ENCODE results near the gene SYNC. TPM values are rescaled to one million over a fixed set of nuclear protein-coding genes. Genes with fewer than 3 reads are reported as not detected.
A peak's percentile ranks its signal among the peaks of the same experiment; 100 is the strongest.
"Not testable (repeated sequence)": the region's sequence is repeated elsewhere in the genome, so short reads cannot be mapped to it uniquely, and the experiment has no call there.

The SYNC gene
- total RNA-seq, 6 donors from 2014 or later = 12.0 to 33.5 (median 25.8) TPM

DNA sequence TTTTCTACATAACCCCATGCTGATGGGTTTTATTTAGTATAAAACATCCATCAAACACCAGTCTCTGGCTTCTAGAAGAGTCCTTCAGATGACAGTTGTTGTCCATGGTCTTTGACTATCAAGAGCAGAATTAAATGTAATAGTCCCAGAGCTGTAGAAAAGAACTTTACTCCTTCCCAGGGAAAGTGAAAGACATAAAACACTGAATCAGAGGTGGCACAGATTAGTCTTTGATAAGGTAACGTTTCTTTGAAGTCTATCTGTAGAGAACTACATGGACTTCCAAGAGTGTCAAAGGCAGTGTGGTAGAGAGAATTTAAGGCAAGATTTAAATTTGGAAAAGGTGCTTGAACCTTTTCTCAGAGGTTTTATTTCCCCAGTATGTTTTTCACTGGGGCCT is 21.9 kb downstream of the SYNC start:
- H3K27ac ChIP-seq = peak overlapping the region in 2 of 4 donors; percentile 46 to 59
- peaks cover 8 to 86% (median 44%) of the 10 kb centered on the region in 4 donors for H3K36me3 ChIP-seq
- ATAC-seq (ENCODE audit: low FRiP score in 2 of 2) (no peak), DNase-seq (no peak)
- peaks cover 8 to 37% (median 23%) of the 10 kb centered on the region in 4 donors for H3K4me1 ChIP-seq
- H3K4me3 ChIP-seq = no peak overlapping the region
- H3K27me3 ChIP-seq = no peaks in the 10 kb centered on the region
- H3K9me3 ChIP-seq = no peaks in the 10 kb centered on the region
- no peak for TF ChIP-seq POLR2A (IDR thresholded peaks at IDR 0.05)
- no peak for TF ChIP-seq EP300 (IDR thresholded peaks at IDR 0.05)
- no peak for TF ChIP-seq POLR2AphosphoS5 (IDR thresholded peaks at IDR 0.05)
- no peak for TF ChIP-seq CTCF (IDR thresholded peaks at IDR 0.05)
- 87 to 96% methylated on average over 1 of the region's 1 CpG for WGBS, 2 donors

- H3K4me1 ChIP-seq = peaks cover 8 to 35% (median 22%) of the 10 kb centered on the region in 4 donors
- not testable (repeated sequence) for DNase-seq
- peaks cover 15 to 86% (median 47%) of the 10 kb centered on the region in 4 donors for H3K36me3 ChIP-seq
Observed at GRCh38 chr1:32679993-32680392, 22.6 kb downstream of the SYNC start.

DNA sequence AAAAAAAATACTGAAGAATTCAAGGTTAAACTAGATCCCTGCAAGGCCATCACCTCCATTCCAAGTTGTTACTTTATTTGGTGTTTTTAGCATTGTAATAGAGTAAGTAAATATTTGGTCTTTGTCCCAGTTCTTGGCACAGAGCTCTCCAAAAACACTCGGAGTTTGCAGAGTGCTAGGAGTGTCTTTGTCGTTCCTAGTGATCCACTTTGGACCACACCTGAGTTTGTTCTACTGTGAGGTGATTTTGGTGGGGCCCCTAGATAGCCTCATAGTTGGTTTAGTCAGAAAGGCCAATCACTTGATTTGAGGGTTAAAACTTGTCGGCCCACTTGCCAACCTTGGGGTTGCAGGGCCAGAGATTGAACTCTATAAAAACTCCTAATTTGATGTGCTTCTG is 25.6 kb downstream of the SYNC start:
- WGBS, 2 donors = 28 to 46% methylated on average over 3 of the region's 3 CpGs
- H3K4me1 ChIP-seq = peaks cover 0 to 17% (median 7%) of the 10 kb centered on the region in 4 donors
- no peak for TF ChIP-seq POLR2A (IDR thresholded peaks at IDR 0.05)
- TF ChIP-seq POLR2AphosphoS5 (IDR thresholded peaks at IDR 0.05) = no peak
- TF ChIP-seq CTCF (IDR thresholded peaks at IDR 0.05) = no peak
- no peak for TF ChIP-seq EP300 (IDR thresholded peaks at IDR 0.05)
- ATAC-seq (ENCODE audit: low FRiP score in 2 of 2) = peak; percentile 41 to 81
- H3K9me3 ChIP-seq = no peaks in the 10 kb centered on the region
- H3K4me3 ChIP-seq = no peak overlapping the region
- peaks cover 35 to 98% (median 62%) of the 10 kb centered on the region in 4 donors for H3K36me3 ChIP-seq
- peak overlapping the region in 2 of 4 donors; percentile 41 to 61 for H3K27ac ChIP-seq
- peak in 1 of 2 donors; percentile 44 for DNase-seq
- H3K27me3 ChIP-seq = no peaks in the 10 kb centered on the region

More at GRCh38 chr1:32679993-32680392, 22.6 kb downstream of the SYNC start:
- not testable (repeated sequence) for H3K27me3 ChIP-seq; H3K27ac ChIP-seq; ATAC-seq (ENCODE audit: low FRiP score in 2 of 2); H3K9me3 ChIP-seq; H3K4me3 ChIP-seq
- 73 to 79% methylated on average over 4 of the region's 4 CpGs for WGBS, 2 donors

- DNase-seq; H3K4me3 ChIP-seq; H3K27ac ChIP-seq; ATAC-seq (ENCODE audit: low FRiP score in 2 of 2); H3K27me3 ChIP-seq; H3K9me3 ChIP-seq: not testable (repeated sequence)
- Histone ChIP-seq H3K4me1 (peaks cover 0 to 11% (median 5%) of the 10 kb centered on the region in 4 donors), H3K36me3 (peaks cover 40 to 96% (median 73%) of the 10 kb centered on the region in 4 donors)
- 95 to 97% methylated on average over 5 of the region's 5 CpGs for WGBS, 2 donors
Observed at GRCh38 chr1:32668716-32669115, 33.9 kb downstream of the SYNC start.

DNA sequence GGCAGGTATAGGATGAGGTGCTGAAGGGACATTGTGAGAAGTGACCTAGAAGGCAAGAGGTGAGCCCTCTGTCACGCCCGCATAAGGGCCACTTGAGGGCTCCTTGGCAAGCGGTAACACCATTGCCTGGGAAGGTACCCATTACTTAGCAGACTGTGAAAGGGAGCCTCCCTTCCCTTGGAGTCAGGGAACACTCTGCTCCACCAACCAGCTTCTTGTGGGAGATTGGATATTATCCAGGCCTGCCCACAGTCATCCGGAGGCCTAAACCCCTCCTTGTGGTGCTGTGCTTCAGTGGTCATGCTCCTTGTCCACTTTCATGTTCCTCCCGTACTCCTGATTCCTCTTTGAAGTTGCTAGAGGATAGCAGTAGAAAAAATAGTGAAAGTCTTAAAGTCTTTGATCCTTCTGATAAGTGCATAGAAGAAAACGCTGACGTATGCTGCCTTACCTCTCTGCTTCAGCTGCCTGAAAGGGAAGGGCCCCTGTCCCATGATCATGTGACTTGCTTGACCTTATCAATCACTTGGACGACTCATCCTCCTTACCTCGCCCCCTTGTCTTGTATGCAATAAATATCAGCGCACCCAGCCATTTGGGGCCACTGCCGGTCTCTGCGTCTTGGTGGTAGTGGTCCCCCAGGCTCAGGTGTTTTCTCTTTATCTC is 35.5 kb downstream of the SYNC start:
- H3K4me3 ChIP-seq = no peak overlapping the region
- peaks cover 26 to 96% (median 72%) of the 10 kb centered on the region in 4 donors for H3K36me3 ChIP-seq
- WGBS, 2 donors = 76 to 78% methylated on average over 12 of the region's 12 CpGs
- peak in 1 of 2 donors; percentile 70 for ATAC-seq (ENCODE audit: low FRiP score in 2 of 2)
- peak overlapping the region in 1 of 4 donors; percentile 30 for H3K27ac ChIP-seq
- H3K4me1 ChIP-seq = peaks cover 0 to 11% (median 5%) of the 10 kb centered on the region in 4 donors
- peak in 1 of 2 donors; percentile 86 for DNase-seq
- TF ChIP-seq CTCF (IDR thresholded peaks at IDR 0.05) = no peak
- TF ChIP-seq POLR2AphosphoS5 (IDR thresholded peaks at IDR 0.05) = peak in 1 of 2 donors; percentile 16
- no peaks in the 10 kb centered on the region for H3K9me3 ChIP-seq
- H3K27me3 ChIP-seq = no peaks in the 10 kb centered on the region

- Histone ChIP-seq H3K4me3 (no peak overlapping the region), H3K4me1 (peaks cover 0 to 11% (median 5%) of the 10 kb centered on the region in 4 donors), H3K27me3 (no peaks in the 10 kb centered on the region), H3K27ac (no peak overlapping the region), H3K36me3 (peaks cover 21 to 95% (median 64%) of the 10 kb centered on the region in 4 donors), H3K9me3 (no peaks in the 10 kb centered on the region)
- DNase-seq (no peak), ATAC-seq (ENCODE audit: low FRiP score in 2 of 2) (no peak)
- no peak for TF ChIP-seq POLR2A (IDR thresholded peaks at IDR 0.05)
- TF ChIP-seq POLR2AphosphoS5 (IDR thresholded peaks at IDR 0.05) = no peak
- TF ChIP-seq CTCF (IDR thresholded peaks at IDR 0.05) = no peak
- TF ChIP-seq EP300 (IDR thresholded peaks at IDR 0.05) = no peak
- WGBS, 2 donors = 54 to 62% methylated on average over 1 of the region's 1 CpG
Observed at GRCh38 chr1:32665915-32666314, 36.7 kb downstream of the SYNC start.
